Erythroblast (primary cell): ENCODE measurements around the gene SLC39A11.
"Not testable (repeated sequence)": the region's sequence is repeated elsewhere in the genome, so short reads cannot be mapped to it uniquely, and the experiment has no call there.

Experiments
- DNase-seq, 2 experiments: peaks; one replicate each; lab custom pipeline; 2025; lab: John Stamatoyannopoulos, UW
- GATA1 ChIP-seq: IDR thresholded peaks from 2 replicates; pipeline ENCODE4 v1.6.1; 2011; ENCODE audit warnings: low read depth, mild to moderate bottlenecking, control low read depth, low read length, moderate library complexity
- POLR2A ChIP-seq: IDR thresholded peaks from 2 replicates; pipeline ENCODE4 v1.6.1; 2011; ENCODE audit warnings: mild to moderate bottlenecking, low read length

Gene SLC39A11

DNA sequence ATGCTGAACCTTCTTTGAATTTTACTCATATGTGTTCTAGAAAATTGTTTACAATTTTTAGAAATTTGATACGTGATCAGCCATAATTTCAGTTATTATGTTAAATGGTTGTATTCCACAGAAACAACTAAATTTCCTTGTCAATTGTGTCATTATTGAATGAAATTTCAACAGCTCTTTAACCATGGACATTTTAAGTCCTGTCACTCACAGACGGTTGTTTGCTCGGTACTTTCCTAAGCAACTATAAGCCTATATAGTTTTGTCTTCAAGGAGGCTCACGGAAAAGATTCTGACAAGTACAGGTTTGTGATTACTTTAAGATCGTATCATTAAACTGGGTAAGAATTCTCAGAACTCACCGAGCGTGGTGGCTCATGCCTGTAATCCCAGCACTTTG, 31.8 kb downstream of the SLC39A11 start:
- DNase-seq, result no peak
- TF ChIP-seq GATA1 (no peak), POLR2A (no peak)

DNA sequence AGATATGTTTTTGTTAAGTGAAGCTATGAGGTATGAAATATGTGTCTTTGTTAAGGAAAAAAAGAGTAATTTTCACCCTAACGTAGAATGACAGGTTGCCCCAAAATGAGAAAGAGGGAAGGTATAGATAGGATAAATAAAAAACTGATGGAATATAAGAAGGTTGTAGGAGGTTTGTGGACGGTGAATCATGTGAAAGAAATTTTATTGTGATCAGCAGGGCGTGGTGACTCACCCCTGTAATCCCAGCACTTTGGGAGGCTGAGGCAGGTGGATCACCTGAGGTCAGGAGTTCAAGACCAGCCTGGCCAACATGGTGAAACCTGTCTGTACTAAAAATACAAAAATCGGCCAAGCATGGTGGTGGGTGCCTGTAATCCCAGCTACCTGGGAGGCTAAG, 32.8 kb downstream of the SLC39A11 start:
- DNase-seq, result not testable (repeated sequence)

DNA sequence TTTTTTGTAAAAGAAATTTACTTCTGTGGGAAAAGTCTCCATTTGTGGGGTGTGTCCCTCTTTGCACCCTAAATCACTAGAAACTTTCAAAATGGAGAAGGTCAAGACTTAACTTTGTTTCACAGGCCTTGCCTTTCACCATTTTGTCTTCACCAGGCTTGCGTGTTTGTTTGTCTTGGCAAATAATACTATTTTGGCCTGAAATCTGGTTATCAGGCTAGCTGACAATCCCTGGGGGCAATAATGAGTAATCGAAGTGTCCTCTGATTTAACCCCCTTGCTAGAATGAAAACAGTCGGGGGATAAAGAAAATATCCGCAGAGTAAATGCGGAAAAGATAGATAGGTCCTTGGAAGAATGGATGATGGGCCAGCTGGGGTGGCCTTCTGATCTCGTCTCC, 34.5 kb downstream of the SLC39A11 start:
- no peak for TF ChIP-seq POLR2A
- no peak for TF ChIP-seq GATA1
- DNase-seq, result no peak

DNA sequence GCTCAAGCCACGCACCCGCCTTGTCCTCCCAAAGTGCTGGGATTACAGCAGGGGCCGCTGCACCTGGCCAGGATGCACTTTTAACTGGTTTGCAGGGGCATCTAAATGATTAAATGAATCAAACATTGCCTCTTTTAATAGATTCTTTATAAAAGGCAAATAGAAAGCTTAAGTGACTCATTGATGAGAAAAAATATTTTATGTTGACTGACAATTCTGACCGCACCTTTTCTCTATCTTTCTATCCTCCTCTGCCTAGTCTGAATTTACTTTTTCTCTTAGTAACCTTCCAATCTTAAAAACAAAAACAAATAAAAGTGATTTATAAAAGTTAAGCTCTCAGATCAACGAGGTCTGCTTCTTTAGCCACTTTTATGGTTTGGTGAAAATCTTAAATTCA, 35.3 kb downstream of the SLC39A11 start:
- no peak for DNase-seq
- TF ChIP-seq POLR2A (no peak), GATA1 (no peak)

DNA sequence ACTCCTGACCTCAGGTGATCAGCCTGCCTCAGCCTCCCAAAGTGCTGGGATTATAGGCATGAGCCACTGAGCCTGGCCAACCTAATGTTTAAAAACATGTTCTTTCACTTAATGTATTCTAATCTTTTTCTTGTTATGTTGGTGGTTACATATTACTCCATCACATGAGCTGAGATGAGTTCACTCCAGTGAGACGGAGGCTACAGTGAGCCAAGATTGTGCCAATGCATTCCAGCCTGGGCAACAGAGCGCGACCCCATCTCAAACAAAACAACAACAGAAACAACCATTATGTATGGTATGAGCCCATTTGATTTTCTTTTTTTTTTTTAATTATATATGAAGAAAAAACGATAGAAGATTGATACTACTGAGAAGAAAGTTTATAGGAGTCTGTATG, 39.6 kb downstream of the SLC39A11 start:
- no peak for DNase-seq
- no peak for TF ChIP-seq GATA1
- TF ChIP-seq POLR2A, result no peak

DNA sequence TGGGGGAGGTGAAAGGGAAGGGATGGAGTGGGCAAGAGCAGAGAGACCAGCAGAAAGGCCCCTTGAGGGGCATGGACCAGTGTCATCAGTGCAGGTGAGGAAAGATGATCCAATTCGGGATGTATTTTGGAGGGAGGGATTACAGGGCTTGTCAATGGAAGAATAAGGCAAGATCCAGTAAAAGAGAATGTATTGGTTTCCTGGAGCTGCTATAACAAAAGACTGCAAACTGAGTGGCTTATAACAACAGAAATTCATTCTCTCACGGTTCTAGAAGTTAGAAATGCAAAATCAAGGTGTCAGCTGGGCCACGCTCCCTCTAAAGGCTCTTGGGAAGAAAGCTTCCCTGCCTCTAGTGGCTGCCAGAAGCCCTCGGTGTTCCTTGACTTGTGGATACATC, 41.7 kb downstream of the SLC39A11 start:
- no peak for DNase-seq
- TF ChIP-seq GATA1 (no peak), POLR2A (no peak)

DNA sequence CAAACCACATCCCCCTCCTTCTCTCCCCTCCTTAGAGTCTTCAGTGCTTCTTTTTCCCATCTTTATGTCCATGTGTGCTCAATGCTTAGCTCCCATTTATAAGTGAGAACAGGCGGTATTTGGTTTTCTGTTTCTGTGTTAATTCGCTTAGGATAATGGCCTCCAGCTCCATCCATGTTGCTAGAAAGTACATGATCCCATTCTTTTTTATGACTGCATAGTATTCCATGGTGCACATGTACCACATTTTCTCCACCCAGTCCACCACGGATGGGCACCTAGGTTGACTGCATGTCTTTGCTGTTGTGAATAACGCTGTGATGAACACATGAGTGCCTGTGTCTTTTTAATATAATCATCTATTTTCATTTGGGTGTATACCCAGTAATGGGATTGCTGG, 44.3 kb downstream of the SLC39A11 start:
- no peak for DNase-seq
- no peak for TF ChIP-seq POLR2A
- TF ChIP-seq GATA1, result no peak

DNA sequence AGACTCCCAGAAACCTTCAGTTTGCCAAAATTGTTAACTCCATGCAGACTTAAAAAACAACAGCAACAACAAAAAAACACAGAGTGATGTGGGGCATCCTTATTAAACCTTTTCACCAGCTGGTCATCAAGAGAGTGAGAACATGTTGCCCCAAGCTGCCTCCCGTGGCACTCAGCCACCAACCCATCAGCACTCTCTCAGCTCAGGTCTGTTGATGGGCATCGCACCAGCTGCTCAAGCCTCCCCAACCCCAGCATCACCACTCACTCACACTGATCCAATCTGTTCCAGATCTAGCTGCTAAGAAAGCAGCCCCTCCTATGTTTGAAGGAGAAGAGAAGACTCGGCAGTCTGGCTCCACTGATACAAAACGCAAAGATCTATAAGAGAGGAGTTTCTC, 46.8 kb downstream of the SLC39A11 start:
- TF ChIP-seq POLR2A (no peak), GATA1 (no peak)
- DNase-seq, result no peak

DNA sequence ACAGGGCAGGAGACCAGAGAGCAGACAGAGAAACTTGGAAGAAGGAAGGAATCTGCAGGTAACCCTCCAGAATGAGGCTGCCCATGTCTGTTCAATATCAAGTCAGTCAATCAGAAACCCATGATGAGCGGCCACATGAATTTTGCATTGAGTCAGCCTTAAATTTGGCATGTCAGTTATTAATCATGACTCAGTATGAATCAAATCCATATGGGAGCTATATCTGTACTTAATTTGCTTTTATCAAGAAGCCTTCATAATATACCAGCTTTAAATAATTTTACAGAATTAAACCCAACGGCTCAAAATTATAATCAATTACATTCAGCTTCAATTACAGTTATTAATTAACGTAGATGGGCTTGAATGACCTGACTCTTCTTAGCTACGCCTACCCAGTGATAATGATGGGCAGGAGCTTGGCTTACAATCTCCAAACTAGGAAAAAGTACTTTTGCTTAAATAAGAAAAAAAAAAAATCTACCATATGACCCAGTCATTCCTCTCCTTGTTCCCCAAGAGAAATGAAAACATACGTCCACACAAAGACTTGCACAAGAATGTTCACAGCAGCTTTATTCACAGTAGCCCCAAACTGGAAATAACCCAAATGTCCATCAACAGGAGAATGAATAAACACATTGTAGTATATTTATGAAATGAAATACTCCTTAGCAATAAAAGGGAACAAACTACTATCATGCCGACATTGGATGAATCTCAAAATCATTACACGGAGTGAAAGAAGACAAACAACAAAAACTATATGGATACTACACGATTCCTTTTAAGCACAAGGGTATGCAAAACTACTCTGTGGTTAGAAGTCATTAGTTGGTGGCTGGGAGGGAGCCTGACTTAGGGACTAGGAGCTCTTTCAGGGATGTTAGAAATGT, 48.6 kb downstream of the SLC39A11 start:
- TF ChIP-seq GATA1 (no peak), POLR2A (no peak)
- DNase-seq, result no peak

DNA sequence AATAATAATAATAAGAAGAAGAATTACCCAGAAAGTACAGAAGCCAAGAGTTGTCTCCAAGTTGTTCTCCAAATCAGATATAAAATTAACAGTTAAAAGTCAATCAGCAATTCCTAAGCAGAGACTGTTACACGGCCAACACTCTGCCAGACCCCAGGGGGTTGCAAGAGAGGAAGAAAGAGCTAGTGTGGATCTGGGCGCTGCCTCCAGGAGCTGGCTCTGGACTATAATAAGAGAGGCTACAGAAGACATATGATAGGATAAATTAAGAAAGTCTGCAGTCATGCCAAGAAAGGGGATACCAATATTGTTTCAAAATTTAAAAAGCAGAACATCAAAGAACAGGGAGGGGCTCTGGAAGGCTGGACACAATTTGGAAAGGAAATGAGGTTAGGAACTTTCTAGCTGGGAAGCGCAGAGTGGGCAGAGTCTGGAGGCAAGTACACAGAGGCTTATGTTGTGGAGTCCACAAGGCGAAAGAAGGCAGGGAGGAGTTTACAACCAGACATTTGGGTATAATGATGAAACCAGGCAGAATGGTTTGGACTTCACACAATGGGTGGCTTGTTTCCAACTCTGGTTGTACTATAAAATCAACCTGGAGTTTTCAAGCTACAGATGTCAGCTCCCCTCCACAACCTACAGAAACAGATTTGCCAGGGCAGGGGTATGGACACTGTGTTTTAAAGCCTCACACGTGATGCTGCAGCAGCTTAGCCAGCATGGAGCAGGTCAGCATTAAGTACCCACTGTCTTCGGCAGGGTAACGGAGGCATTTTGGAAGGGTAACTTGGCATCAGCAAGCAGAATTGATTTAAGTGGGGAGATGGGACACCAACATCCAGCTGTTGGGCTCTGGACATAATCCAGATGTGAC, 49.4 kb downstream of the SLC39A11 start:
- no peak for DNase-seq

DNA sequence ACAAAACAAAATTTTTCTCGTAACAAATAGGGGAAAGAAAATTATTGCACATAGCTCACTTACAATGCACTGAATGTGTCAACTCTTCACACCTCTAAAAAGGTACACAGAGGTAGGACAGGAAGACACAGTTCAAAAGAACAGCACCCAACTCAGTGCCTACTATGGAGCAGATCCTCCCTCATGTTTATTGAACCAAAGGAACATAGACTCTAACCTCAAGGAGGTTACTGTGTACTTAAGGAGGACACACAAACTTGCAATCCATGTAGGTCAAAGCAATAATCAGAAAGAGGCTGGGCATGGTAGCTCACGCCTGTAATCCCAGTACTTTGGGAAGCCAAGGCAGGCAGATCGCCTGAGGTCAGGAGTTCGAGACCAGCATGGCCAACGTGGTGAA, 50.3 kb downstream of the SLC39A11 start:
- no peak for DNase-seq
- TF ChIP-seq GATA1, result no peak
- no peak for TF ChIP-seq POLR2A

More for the DNA sequence above, 49.4 kb downstream of the SLC39A11 start:
- TF ChIP-seq GATA1, result no peak
- no peak for TF ChIP-seq POLR2A

DNA sequence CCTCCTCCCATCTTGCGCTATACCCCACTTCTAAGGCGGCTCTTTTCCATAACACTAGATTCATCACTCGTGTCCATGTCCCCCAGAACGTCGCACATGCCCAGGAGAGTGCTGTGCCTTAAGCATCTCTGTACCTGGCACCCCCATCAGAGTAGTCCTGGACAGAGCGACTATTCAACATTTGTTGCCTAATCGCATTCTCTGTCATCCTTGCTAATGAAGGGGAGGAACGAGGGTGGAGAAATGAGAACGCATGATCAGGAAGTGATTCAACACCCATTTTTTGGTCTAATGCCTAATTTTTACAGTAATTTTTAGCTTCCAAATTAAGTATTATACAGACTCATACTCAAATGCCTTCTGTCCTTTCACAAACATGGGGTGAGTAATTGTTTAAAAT, 53.2 kb downstream of the SLC39A11 start:
- DNase-seq, result no peak
- TF ChIP-seq POLR2A (no peak), GATA1 (no peak)

DNA sequence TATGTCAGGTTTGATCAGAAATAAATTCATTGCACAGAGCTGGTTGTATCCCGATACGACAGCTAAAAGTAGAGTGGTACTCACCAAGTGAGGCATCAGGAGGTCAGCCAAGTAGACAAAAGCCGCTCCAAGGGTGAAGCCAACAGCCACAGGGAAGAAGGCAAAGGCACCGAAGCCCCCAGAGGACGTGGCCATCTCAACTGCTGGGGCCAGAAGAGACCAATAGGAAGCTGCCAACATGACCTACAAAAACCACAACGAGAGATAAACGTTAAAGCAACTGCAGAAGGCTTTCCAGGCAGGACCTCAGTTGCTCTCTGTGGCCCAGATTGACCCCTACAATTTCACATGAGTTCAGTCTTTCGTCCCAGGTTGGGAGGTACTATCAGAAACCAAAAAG, 61.0 kb downstream of the SLC39A11 start:
- no peak for TF ChIP-seq POLR2A
- TF ChIP-seq GATA1, result no peak
- no peak for DNase-seq

DNA sequence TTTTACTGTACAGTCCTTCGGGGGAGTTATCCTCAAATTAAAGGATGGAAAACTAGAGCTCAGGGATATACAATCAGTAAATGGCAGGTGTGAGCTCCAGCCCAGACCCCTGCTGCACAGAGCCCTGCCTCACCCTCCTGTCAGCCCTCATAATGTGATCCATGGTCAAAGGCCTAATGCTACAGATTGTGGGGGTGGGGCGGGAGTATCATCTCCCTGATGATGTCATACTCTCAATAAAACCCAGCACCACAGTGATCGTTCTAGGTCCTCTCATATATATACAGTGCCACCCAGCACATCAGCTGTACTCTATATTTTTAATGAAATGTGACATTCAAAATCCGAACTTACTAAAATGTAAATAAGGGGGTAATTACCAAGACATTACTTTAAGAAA, 61.5 kb downstream of the SLC39A11 start:
- TF ChIP-seq POLR2A, result no peak
- TF ChIP-seq GATA1, result no peak
- no peak for DNase-seq
